ENCODE results near the gene HOXD9. TPM values are rescaled to one million over a fixed set of nuclear protein-coding genes. Genes with fewer than 3 reads are reported as not detected.

HOXD9 gene
- total and polyA plus RNA-seq, 2 of the 8 experiments (the other 6 are each of a cell fraction or from before 2014, with no cell fraction given) = not detected

DNA sequence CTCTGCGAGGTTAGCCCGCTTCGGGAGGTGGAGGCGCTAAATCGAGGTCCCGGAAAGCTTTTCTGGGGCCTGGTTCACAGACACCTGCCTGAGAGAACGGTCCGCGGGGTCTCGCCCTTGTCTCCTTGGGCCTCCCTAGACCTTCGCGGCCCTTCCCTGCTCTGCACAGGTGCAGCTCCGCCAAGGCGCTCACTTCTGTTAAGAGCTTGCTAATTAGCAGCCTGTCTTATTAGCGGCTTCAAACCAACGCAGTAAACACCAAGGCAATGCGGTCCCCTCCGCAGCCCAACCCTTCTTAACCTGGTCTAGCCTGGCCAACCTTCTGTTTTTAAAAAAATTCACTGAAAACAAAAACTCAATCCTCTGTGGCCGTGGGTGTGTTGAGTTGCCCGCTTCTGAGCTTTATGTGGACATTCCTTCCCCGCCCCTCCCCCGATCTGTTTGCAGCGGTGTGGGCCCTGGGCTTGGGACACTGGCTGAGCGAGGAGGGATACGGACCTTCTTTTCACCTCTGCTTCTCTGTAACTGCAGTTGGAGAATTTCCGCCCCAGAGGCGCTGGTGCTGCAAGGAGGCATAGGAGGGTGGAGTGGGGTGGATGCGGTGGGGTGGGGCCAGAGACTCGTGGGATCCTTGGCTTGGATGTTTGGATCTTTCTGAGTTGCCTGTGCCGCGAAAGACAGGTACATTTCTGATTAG is 25.4 kb downstream of the HOXD9 start:
- Histone ChIP-seq H3K9me3 (ENCODE audit: insufficient read depth in 2 of 2, low read depth in 1 of 2, low read length in 1 of 2) (no peaks in the 10 kb centered on the region; a peak in 1 of 4 replicates), H2BK15ac (ENCODE audit: low read length) (no peak overlapping the region), H3K27me3 (replicated peaks in 1 of 4; ENCODE audit: control insufficient read depth in 3 of 4, extremely low read depth in 1 of 4, insufficient read depth in 3 of 4, low read length in 3 of 4) (peaks cover 95 to 100% (median 99%) of the 10 kb centered on the region in 4 experiments), H3K79me2 (ENCODE audit: control insufficient read depth in 1 of 2, insufficient read depth in 2 of 2, low read length in 2 of 2) (no peaks in the 10 kb centered on the region), H4K20me1 (replicated peaks in 1 of 2; ENCODE audit: control insufficient read depth in 1 of 2, insufficient read depth in 2 of 2, low read length in 2 of 2) (peaks cover 15 to 30% of the 10 kb centered on the region in 2 experiments), H2AFZ (ENCODE audit: low read length) (no peak overlapping the region), H3K18ac (ENCODE audit: extremely low read depth, low read length) (no peak overlapping the region), H3K4ac (replicated peaks; ENCODE audit: insufficient read length, low read depth, low read length) (no peak overlapping the region), H3K56ac (replicated peaks; ENCODE audit: insufficient read length, low read depth, low read length) (no peak overlapping the region), H4K5ac (ENCODE audit: insufficient read length, low read depth, low read length) (no peak overlapping the region), H2BK20ac (ENCODE audit: low read length) (no peak overlapping the region), H3K27ac (ENCODE audit: low read depth, low read length) (no peak overlapping the region), H3K23ac (ENCODE audit: insufficient read length) (no peak overlapping the region), H2BK5ac (ENCODE audit: low read depth, low read length) (no peak overlapping the region), H2BK120ac (replicated peaks; ENCODE audit: low read depth, low read length) (no peak overlapping the region), H3K23me2 (ENCODE audit: low read depth, low read length) (peaks cover 2% of the 10 kb centered on the region; the same call in 1 of the 2 replicates), H4K8ac (ENCODE audit: extremely low read depth, insufficient read depth, low read length) (no peak overlapping the region; the same call in 1 of the 2 replicates), H2AK5ac (ENCODE audit: low read depth, low read length) (no peak overlapping the region; the same call in 1 of the 2 replicates), H2BK12ac (ENCODE audit: low read depth, low read length) (no peak overlapping the region; the same call in 1 of the 2 replicates), H3K36me3 (ENCODE audit: control insufficient read depth in 2 of 4, insufficient read depth in 4 of 4, low read length in 3 of 4) (peaks cover 0 to 11% (median 0%) of the 10 kb centered on the region in 4 experiments; a peak in 1 of 8 replicates), H3K9ac (replicated peaks in 1 of 4; ENCODE audit: extremely low read depth in 1 of 4, low read depth in 3 of 4, low read length in 3 of 4) (no peak overlapping the region), H3K4me2 (ENCODE audit: insufficient read depth in 1 of 2, low read depth in 2 of 2, low read length in 2 of 2) (peak overlapping the region; percentile 10 to 29; a peak in 3 of 4 replicates), H4K91ac (replicated peaks; ENCODE audit: insufficient read length, low read length) (no peak overlapping the region), H3K14ac (ENCODE audit: insufficient read length) (no peak overlapping the region), H3K4me1 (replicated peaks in 1 of 4; ENCODE audit: control insufficient read depth in 3 of 4, insufficient read depth in 4 of 4, low read length in 3 of 4) (peaks cover 0 to 10% (median 2%) of the 10 kb centered on the region in 4 experiments; a peak in 4 of 7 replicates), H3K4me3 (ENCODE audit: extremely low read depth in 1 of 4, insufficient read depth in 2 of 4, low read depth in 3 of 4, low read length in 4 of 4) (no peak overlapping the region), H3K79me1 (ENCODE audit: low read depth, low read length) (no peaks in the 10 kb centered on the region)
- POLR2A ChIA-PET (ENCODE audit: partially characterized antibody) = no interaction called here
- CTCF ChIA-PET (ENCODE audit: partially characterized antibody) = interaction anchor here (1.0 to 9.2 kb wide), 6 partner anchors 8 to 491 kb away, joined by 3 to 119 read pairs (median 4); no protein-coding TSS in a partner anchor
- no peak for FAIRE-seq
- WGBS, 2 experiments (ENCODE audit: extremely low coverage in 1 of 2, insufficient coverage in 1 of 2, insufficient read length in 1 of 2, insufficient replicate concordance in 2 of 2, low coverage in 1 of 2, low lambda C conversion rate in 2 of 2, missing lambda C conversion rate in 1 of 2) = 10% methylated on average over 29 of the region's 31 CpGs; no CpG with 5 or more reads in 1 of the 2 experiments
- peak in 1 of 2 experiments; percentile 54 for DNase-seq (ENCODE audit: low read depth in 1 of 2, low spot score in 2 of 2)
- TF ChIP-seq SUZ12 (IDR thresholded peaks at IDR 0.05; ENCODE audit: low read length) (peak; percentile 80), RNF2 (IDR thresholded peaks at IDR 0.05; ENCODE audit: borderline replicate concordance, low read depth, low read length, missing control alignments, poor library complexity, severe bottlenecking) (no peak), GABPA (IDR thresholded peaks at IDR 0.05; ENCODE audit: borderline replicate concordance, insufficient read depth, low read length) (no peak), RXRA (IDR thresholded peaks at IDR 0.05; ENCODE audit: insufficient read depth, low read depth, low read length) (no peak), EGR1 (IDR thresholded peaks at IDR 0.05; ENCODE audit: borderline replicate concordance, low read depth, low read length) (no peak), KDM1A (IDR thresholded peaks at IDR 0.05; ENCODE audit: borderline replicate concordance, low read length) (no peak), KDM4A (IDR thresholded peaks at IDR 0.05; ENCODE audit: low read depth, low read length, severe bottlenecking) (no peak), EZH2 (IDR thresholded peaks at IDR 0.05; ENCODE audit: low read depth, low read length, severe bottlenecking) (peak; percentile 83), SAP30 (IDR thresholded peaks at IDR 0.05; ENCODE audit: insufficient read depth, insufficient replicate concordance, low read length) (no peak), TAF1 (IDR thresholded peaks at IDR 0.05; ENCODE audit: low read depth, low read length) (no peak)
